ENCODE measurements around the gene ERCC4.

ERCC4 gene

GRCh38 chr16:13951611-13952010 is 31.7 kb downstream of the ERCC4 start:
- no peak for DNase-seq

GRCh38 chr16:13953501-13953900 is 33.5 kb downstream of the ERCC4 start:
- DNase-seq, result no peak

- DNase-seq, result no peak
Measured at GRCh38 chr16:13956635-13957196, 36.8 kb downstream of the ERCC4 start.

- DNase-seq, result peak; percentile 33
Measured at GRCh38 chr16:13957197-13958078, 37.5 kb downstream of the ERCC4 start.

GRCh38 chr16:13958474-13958873 is 38.5 kb downstream of the ERCC4 start:
- no peak for DNase-seq

- DNase-seq, result no peak
Measured at GRCh38 chr16:13959626-13960025, 39.7 kb downstream of the ERCC4 start.

GRCh38 chr16:13961099-13961811 is 41.3 kb downstream of the ERCC4 start:
- DNase-seq, result peak; percentile 2

- no peak for DNase-seq
Measured at GRCh38 chr16:13962232-13962631, 42.3 kb downstream of the ERCC4 start.

GRCh38 chr16:13968835-13969234 is 48.9 kb downstream of the ERCC4 start:
- DNase-seq, result no peak

- DNase-seq, result no peak
Measured at GRCh38 chr16:13969711-13970110, 49.8 kb downstream of the ERCC4 start.

GRCh38 chr16:13970708-13971422 is 50.9 kb downstream of the ERCC4 start:
- no peak for DNase-seq

- no peak for DNase-seq
Measured at GRCh38 chr16:13973321-13974023, 53.5 kb downstream of the ERCC4 start.

GRCh38 chr16:13977177-13977576 is 57.2 kb downstream of the ERCC4 start:
- no peak for DNase-seq

- no peak for DNase-seq
Measured at GRCh38 chr16:13982451-13982850, 62.5 kb downstream of the ERCC4 start.

- no peak for DNase-seq
Measured at GRCh38 chr16:13983625-13984024, 63.7 kb downstream of the ERCC4 start.

- no peak for DNase-seq
Measured at GRCh38 chr16:13984794-13985193, 64.8 kb downstream of the ERCC4 start.

- DNase-seq, result no peak
Measured at GRCh38 chr16:13988038-13988437, 68.1 kb downstream of the ERCC4 start.

GRCh38 chr16:13992322-13992721 is 72.4 kb downstream of the ERCC4 start:
- no peak for DNase-seq

GRCh38 chr16:13992976-13993375 is 73.0 kb downstream of the ERCC4 start:
- DNase-seq, result no peak

GRCh38 chr16:13994239-13995106 is 74.5 kb downstream of the ERCC4 start:
- peak; percentile 54 for DNase-seq

GRCh38 chr16:13995194-13995593 is 75.2 kb downstream of the ERCC4 start:
- no peak for DNase-seq

Data from NCI-H2029 (cell line).